Occipital lobe (tissue), 2 donors: ENCODE data around the gene SUGT1. TPM values are rescaled to one million over a fixed set of nuclear protein-coding genes. Genes with fewer than 3 reads are reported as not detected.
"Not testable (repeated sequence)": the region's sequence is repeated elsewhere in the genome, so short reads cannot be mapped to it uniquely, and the experiment has no call there.

Source experiments
- DNase-seq: peaks from one replicate; lab custom pipeline; 2025; lab: John Stamatoyannopoulos, UW
- total RNA-seq: library from RNA; depleted of rRNA; stranded (reverse); fragments of >200 nt; gene quantifications from one replicate; pipeline ENCODE4 v1.2.3, GENCODE V29; 2014

SUGT1 gene
- total RNA-seq, 1 donor from 2014 or later, result 90.5 TPM

DNA sequence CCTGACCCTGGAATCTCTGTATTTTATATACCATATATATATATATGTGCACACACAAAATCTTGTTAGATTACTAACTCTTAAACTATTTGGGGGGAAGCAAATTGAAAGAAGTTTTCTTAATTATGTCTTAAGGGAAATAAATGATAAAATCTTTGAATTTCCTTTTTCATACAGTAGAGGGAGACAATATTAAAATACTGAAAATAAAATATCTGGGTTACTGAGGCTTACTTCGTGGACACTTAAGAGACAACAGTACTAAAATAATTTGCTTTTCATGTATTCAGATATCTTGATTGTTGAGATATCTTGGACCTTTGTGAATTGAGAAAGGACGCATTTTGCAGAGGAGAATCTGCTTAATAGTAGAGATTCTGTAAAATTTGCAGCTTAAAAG is 17.0 kb downstream of the SUGT1 start:
- no peak for DNase-seq

DNA sequence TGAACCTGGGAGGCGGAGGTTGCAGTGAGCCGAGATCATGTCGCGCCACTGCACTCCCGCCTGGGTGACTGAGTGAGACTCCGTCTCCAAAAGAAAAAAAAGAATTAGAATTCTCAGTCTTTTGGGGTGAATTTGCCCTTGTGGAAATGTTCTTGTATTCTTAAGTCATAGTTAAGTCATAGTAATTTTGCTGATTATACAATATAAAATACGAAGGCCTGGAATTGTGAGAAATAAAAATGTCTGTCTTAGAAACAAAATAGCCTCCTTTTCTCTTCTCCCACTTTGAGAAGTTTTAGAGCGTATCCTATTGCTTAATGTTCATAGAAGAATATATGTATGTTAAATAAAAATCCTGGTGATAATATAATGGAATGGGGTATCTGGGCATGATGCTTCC is 18.1 kb downstream of the SUGT1 start:
- DNase-seq, result no peak

DNA sequence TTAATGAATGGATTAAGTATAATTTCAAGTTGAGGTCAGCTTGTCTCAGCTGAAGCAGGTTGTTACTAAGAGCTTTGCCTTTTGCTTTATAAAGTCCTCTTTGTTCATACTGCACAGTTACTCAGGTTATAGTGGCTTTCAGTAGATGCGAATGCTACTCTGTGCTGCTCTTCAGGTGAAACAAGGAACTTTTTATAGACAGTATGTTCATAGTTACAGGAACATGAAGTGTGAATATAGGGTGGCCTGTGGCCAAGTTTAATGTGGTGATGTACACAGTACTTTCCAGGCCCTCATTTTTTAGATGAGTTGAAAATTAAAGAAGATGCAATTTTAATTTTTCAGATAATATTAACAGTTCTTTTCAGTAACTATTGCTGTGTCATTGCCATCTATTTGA is 20.8 kb downstream of the SUGT1 start:
- no peak for DNase-seq

DNA sequence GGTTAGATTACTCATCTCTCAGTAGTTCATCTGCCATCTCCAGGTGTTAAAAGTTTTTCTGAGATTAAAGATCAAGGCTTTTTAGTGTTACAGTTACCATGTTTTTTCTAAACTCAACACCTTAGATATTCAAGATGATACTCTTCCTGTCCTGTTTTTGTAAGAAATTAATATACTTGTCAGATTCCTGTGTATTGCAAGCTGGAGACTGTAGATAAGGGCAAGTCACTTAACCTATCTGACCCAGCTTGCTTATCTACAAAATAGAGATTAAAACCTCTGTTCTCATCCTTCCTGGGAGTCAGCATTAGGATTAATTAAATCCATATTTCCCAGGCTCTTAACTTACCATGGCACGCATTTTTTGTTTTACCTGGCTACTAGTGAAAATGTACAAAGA is 25.2 kb downstream of the SUGT1 start:
- no peak for DNase-seq

DNA sequence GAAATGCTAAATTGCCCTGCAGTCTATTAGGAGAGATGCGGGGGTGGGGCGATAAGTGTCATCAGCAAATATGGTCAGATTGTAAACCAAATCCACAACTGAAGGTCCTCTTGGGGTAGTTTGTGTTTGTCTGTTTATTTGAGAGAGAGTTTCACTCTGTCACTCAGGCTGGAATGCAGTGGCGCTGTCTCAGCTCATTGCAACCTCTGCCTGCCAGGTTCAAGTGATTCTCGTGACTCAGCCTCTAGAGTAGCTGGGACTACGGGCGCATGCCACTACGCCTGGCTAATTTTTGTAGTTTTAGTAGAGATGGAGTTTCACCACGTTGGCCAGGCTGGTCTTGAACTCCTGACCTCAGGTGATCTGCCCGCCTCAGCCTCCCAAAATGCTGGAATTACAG is 33.2 kb downstream of the SUGT1 start:
- DNase-seq, result not testable (repeated sequence)

DNA sequence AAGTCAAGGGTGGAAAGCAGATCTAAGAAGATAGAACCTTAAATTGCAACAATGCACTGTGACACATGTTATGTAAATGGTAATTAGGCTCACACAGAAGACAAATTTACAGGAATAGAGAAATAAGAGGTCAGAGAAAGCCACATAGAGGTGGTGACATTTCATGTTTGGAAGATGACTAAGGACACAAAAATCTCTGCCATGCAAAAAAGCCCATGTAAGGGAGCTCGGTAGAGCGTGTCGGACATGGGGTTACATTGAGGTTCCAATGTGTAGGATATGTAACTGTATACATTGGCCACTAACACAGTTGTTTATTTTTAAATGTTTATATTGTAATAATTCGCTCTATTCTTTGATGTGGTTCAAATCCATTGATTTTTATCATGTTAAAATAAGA is 33.7 kb downstream of the SUGT1 start:
- DNase-seq, result no peak

DNA sequence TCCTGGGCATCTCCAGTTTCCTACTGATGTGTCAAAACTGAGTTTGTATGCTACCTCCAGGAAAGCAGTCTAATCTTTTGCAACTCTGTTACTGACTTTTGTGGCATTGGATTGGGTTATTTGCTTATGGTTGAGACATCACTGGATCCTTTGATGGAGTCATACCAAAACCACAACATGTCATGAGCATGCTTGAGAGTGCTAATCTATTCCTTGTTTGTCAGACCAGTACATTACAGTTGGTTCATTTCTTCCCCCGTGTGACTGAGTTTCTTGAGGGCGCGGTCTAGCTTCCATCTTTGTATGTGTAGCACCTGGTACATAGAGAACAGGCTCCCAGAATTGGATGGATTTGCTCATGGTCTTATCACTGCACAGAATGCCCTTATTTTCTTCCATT is 43.2 kb downstream of the SUGT1 start:
- DNase-seq, result no peak

DNA sequence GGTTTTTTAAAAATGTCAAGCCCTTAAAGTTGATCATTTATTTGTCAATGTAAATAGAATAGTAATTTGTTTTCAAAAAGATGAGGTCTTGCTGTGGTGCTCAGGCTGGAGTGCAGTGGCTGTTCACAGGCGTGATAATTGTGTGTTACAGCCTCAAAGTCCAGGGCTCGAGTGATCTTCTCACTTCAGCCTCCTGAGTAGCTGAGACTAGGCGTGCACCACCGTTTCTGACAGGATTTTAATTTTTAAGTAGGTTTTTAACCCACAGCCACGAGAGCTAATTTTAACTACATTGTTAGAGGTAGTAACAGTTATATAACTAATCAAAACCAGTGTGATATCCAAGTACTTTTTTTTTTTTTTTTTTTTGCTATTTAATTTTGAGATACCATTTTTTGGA is 43.9 kb downstream of the SUGT1 start:
- DNase-seq, result no peak

DNA sequence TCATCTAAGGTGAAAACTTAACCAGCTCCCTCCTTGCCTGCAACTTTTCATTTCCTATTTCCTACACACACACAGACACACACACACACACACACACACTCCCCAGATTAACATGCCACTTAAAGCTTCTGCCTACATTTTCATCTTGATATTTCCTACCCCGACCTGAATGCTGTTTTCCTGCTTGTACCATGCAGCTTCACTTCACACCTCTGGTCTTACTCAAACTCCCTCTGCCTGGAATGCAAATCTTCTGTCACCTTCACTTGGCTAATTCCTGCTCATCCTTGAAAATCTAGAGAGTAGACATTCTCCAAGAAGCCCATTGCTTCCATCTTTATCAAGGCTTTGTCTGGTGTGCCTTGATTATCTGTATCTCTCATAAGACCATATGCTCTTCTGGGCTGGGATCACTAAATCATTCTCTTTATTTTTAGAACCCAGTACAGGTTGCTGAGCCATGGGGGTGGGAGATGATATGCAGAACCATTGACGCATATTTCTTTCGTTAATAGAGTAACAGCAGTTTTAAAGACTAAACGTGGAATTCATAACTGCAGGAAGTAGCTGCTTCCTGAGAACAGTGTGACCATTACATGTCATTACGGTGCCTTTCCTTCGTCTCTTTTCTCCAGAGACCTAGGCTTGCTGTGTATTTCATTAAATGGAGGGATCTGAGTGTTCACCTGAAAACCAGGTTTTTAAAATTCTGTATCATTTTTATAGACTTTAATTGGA is 49.3 kb downstream of the SUGT1 start:
- DNase-seq, result no peak

DNA sequence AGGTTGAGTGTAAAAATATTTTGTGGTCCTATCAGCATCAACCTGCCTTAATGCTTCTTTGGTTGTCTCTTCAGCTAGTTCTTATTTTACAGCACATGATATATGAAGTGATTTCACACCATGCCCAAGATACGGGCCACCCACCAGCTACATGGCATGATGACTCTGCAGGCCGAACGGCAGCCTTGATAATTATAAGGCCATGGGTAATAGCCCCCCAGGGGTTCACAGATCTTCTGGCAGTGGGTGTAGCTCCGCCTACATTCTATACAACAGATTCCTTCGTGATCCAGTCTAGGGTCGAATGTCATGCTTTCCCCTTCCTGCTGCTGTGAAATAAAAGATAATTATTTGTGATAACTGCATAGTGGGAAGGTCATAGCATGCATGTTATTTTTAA is 50.8 kb downstream of the SUGT1 start:
- no peak for DNase-seq

DNA sequence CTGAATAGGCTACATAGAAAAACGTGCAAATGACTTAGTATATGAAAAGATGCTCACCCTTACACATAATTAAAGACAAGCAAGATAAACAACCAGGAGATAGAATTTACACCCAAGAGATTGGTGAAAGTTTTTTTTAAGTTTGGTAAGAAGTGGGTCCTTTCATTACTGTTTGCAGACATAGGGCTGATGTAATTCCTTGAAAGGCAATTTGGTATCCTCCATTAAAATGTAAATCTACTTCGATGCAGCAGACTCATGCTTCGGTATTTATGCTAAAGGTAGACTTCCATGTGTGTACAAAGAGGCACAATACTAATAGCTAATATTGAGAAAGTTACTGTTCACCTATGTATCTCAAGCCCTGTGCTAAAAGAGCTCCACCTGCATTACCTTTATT is 53.4 kb downstream of the SUGT1 start:
- no peak for DNase-seq

DNA sequence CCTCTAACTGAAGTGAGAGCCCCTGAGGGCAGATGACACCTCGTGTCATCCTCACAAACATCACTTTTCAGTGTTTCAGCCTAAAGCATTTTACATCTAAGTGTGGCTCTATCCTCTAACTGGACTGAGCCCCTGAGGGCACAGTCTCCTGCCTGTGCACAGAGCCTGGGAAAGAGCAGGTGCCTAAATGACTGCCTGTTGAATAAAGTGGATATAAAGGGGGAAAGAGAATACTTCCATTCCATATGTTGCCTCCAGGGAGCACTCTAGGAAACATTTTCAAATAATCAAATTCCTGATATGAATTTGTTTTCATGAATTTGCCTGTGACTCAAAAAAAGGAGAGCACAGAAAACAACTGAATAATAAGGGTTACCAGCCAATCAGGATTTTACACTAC is 54.7 kb downstream of the SUGT1 start:
- no peak for DNase-seq

DNA sequence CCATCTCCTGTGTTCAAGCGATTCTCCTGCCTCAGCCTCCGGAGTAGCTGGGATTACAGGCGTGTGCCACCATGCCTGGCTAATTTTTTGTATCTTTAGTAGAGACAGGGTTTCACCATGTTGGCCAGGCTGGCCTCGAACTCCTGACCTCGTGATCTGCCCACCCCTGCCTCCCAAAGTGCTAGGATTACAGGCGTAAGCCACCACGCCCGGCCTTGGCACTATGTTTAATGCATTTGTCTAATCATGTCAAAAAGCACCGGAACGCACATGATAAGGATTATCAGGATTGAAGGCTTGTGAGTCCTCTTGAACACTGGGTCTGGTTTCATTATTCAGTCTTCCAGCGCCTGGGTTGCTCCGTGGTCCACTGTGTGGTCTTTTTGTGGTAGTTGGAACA is 55.6 kb downstream of the SUGT1 start:
- not testable (repeated sequence) for DNase-seq

DNA sequence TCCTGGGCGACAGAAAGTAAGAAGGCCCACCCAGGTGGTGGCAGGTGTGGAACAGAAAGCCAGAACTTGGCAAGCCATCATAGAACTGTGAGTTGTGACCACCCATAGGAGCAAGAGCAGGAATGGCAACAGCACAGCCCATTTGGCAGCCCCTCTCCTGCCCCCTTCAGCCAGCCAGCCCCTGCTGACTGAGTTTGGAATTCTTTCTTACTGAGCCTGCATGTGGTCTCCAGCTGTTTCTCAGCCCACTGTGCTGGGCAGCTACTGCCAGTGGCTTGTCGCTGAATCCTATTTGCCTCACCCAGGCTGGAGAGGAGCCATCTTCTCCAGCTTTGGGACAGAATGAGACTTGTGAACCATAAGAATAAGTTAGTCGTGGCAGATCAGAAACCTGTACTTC is 58.6 kb downstream of the SUGT1 start:
- no peak for DNase-seq

DNA sequence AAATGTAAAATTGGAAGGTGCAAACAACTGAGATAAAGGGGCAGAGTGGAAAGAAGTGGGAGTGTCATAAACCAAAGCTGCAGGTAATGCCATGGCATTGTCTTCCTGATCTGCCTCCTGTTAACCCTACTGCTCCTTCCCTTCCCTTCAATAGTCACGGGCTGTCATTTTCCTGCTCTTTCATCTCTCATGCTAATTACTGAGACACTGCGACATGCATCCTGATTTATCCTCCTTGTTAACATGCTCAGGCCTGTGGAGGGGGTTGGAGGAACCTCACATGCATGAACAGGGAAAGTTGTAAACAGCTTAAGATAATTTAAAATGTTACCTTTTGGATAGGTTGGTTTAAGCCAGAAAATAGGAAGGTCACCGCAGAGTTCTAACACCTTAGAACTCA is 59.7 kb downstream of the SUGT1 start:
- no peak for DNase-seq

DNA sequence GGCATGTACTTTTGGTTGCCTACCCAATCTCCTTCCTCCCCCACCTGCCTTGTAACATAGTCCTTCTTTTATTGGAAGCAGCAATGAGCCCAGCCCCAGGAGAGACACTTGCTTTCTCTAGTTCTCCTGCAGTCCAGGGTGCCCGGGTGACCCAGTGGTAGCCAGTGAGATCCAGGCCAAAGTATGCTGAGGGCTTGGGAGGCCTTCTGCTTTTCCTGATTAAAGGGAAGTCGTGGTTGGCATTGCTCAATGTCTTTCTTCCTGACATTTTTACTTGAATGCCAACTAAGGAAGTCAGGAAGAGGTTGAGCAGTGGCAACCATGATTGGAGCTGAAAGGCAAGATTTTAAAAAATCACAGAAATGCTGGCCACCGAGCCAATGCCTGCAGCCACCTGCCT is 61.3 kb downstream of the SUGT1 start:
- no peak for DNase-seq

DNA sequence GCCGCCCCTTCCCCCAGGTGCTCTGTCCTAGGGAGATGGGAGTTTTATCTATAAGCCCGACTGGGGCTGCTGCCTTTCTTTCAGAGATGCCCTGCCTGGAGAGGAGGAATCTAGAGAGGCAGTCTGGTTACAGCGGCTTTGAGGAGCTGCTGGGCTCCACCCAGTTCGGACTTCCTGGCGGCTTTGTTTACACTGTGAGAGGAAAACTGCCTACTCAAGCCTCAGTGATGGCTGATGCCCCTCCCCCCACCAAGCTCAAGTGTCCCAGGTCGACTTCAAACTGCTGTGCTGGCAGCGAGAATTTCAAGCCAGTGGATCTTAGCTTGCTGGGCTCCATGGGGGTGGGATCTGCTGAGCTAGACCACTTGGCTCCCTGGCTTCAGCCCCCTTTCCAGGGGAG is 68.3 kb downstream of the SUGT1 start:
- DNase-seq, result not testable (repeated sequence)

DNA sequence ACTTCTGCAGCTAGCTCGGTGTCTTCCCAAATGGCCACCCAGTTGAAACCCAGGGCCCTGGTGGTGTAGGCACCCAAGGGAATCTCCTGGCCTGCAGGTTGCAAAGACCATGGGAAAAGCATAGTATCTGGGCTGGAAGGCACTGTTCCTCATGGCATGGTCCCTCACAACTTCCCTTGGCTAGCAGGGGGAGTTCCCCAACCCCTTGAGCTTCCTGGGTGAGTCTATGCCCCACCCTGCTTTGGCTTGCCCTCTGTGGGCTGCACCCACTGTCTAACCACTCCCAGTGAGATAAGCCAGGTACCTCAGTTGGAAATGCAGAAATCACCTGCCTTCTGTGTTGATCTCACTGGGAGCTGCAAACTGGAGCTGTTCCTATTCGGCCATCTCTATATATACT is 68.7 kb downstream of the SUGT1 start:
- DNase-seq, result not testable (repeated sequence)

DNA sequence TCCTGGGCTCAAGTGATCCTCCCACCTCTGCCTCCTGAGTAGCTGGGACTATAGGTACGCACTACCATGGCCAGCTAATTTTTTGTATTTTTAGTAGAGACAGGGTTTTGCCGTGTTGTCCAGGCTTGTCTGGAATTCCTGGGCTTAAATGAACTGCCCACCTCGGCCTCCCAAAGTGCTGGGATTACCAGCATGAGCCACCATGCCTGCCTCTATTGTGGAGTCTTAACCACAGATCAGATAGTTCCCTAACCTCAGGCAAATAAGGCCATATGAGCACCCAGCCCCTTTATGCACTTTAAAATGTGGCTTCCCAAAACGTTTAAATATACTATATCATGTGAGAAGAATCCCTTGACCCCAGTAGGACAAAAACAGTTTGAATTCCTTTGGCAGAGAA is 70.5 kb downstream of the SUGT1 start:
- no peak for DNase-seq

DNA sequence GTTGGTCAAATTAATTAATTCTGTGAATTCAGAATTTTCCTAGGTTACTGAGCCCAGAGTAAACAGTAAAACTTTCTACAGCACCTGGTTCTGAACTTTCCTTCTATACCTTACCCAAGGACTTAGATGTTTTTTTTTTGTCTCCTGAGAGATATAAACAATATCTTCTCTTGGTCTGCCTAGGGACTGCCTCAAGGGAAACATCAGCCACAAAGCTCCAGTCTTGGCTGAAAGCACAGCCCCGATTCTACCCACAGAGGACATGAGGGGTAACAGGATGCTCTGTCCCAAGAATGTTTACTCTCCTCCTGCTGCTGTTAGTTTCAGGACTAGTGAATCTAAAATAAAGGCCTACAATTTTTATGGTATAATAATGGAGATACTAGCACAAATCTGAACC is 72.7 kb downstream of the SUGT1 start:
- no peak for DNase-seq

DNA sequence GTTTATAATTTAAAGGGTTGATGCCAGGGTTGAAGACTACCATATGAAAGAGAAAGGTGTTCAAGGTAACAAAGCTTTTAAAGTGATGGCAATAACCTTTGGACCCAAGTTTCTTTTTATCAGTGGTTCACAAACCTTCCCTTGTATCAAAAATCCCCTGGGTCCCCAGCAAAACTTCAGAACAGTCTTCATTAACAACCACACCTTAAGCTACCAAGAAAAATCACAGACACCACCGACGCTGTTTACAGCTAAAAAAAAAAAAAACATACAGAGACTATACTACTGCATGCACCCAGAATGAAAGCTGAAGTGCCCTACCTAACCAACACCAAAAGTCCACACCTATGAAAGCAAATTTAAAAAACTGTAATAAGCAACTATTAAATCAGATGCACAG is 73.6 kb downstream of the SUGT1 start:
- DNase-seq, result no peak

DNA sequence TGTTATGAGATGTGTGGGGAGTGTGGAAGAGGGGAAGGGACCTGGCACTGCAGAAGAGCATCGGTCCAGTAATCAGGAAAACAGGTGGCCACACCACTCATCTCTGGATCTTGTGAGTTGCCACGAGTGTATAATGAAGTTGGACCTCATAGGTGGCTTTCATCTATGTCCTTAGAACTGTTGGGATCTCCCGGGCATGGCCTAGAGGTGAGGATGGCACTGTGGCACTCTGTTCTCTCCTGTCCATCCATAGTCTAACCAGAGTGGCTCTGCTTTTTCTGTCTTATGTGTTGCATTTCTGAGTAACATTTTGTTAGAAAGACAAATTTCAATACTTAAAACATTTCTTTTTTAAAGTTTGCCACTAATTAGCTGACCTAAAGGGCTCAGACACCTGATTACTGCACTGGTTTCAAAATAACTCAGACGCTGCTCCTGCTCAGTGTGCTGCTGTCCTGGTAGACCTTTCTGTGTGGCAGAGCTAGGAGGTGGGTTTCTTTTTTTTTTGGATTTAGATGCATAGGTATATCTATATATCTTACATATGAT is 81.5 kb downstream of the SUGT1 start:
- no peak for DNase-seq

DNA sequence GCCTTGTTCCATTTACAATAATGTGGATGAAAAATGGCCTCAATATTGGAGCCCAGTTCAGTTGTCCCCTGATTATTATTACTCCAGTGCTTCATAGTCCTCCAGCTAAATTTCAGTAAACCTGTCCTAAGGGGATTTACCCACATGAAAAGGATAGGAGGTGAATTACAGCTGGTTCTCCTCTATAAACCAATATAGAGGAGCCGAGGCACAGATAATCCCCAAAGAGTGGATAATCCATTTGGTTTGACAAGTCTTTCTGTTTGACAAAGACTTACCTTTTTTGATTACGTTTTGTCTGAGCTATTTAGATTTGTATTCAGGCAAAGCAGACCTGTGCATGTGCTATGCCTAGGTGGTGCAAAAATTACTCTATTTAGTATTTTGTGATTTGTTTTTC is 84.3 kb downstream of the SUGT1 start:
- DNase-seq, result no peak

DNA sequence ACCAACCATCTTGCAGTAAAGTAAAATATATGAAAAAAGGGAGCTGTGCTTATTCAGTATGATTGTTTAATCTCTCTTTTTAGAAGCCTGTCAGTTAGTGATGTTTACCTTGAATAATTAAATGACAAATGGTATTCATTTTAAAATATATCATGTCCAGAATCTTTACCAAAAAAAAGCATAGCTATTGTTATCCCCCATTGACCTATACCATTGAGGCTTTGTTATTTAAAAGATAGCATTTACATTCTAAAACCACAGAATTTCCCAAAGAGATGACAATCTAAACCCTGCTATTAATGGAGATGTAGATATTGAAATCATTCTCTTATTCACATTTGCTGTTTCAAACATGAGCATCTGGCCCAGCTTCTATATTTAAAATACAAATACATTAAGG is 84.8 kb downstream of the SUGT1 start:
- no peak for DNase-seq
